ENCODE results near the gene IRF6. TPM values are rescaled to one million over a fixed set of nuclear protein-coding genes. Genes with fewer than 3 reads are reported as not detected.

IRF6 gene
- total RNA-seq, 2 experiments from 2014 or later = 0.11 to 0.14 TPM

- Mint-ChIP-seq H3K9me3 (ENCODE audit: low read depth) (peaks cover 2% of the 10 kb centered on the region), H3K4me1 (peaks cover under 1% of the 10 kb centered on the region), H3K27ac (no peak overlapping the region), H3K4me3 (no peak overlapping the region), H3K27me3 (peaks cover 8% of the 10 kb centered on the region), H3K36me3 (ENCODE audit: low read depth) (no peaks in the 10 kb centered on the region)
- intact Hi-C loops (cut with DNase I, micrococcal nuclease) = no loop called here
- ChIA-PET CTCF (interaction anchor here (1.2 to 1.5 kb wide), 3 partner anchors 21 to 37 kb away, joined by 3 to 6 read pairs (median 3); partner anchors contain the start of gene UTP25), POLR2A (no interaction called here)
- no peak for ATAC-seq
- DNase-seq = no peak
Measured at GRCh38 chr1:209790286-209791193, 15.4 kb downstream of the IRF6 start.

- Mint-ChIP-seq H3K27ac (no peak overlapping the region), H3K9me3 (ENCODE audit: low read depth) (peaks cover 2% of the 10 kb centered on the region), H3K4me1 (peaks cover 10% of the 10 kb centered on the region), H3K36me3 (ENCODE audit: low read depth) (peaks cover 2% of the 10 kb centered on the region), H3K27me3 (peaks cover 2% of the 10 kb centered on the region), H3K4me3 (no peak overlapping the region)
- ChIA-PET CTCF (no interaction called here), POLR2A (no interaction called here)
- intact Hi-C loops (cut with DNase I, micrococcal nuclease) = loop anchor here in 1 of 2 experiments (10.0 kb wide), 1 partner anchor 1466 kb away; the partner anchor contains the start of gene RCOR3
- ATAC-seq (no peak), DNase-seq (no peak)
Measured at GRCh38 chr1:209789245-209789644, 16.7 kb downstream of the IRF6 start.

GRCh38 chr1:209787551-209787950 lies 18.4 kb downstream of the IRF6 start:
- no peaks in the 10 kb centered on the region for H3K9me3 Mint-ChIP-seq (ENCODE audit: low read depth)
- H3K36me3 Mint-ChIP-seq (ENCODE audit: low read depth) = peaks cover 13% of the 10 kb centered on the region
- ChIA-PET POLR2A (no interaction called here), CTCF (interaction anchor here (1.1 to 2.1 kb wide), 7 partner anchors 13 to 39 kb away, joined by 3 to 10 read pairs (median 5); partner anchors contain the start of gene TRAF3IP3)
- H3K4me3 Mint-ChIP-seq = no peak overlapping the region
- intact Hi-C loops (cut with DNase I, micrococcal nuclease) = loop anchor here in 1 of 2 experiments (10.0 kb wide), 1 partner anchor 1467 kb away; the partner anchor contains the start of gene RCOR3
- peaks cover 22% of the 10 kb centered on the region for H3K4me1 Mint-ChIP-seq
- H3K27ac Mint-ChIP-seq = no peak overlapping the region
- DNase-seq (no peak), ATAC-seq (no peak)
- H3K27me3 Mint-ChIP-seq = no peaks in the 10 kb centered on the region

- H3K27me3 Mint-ChIP-seq = no peaks in the 10 kb centered on the region
- CTCF ChIA-PET = interaction anchor here (1.0 to 3.5 kb wide), 5 partner anchors 9 to 37 kb away, joined by 3 to 21 read pairs (median 5); partner anchors contain the start of gene TRAF3IP3
- peaks cover 25% of the 10 kb centered on the region for H3K36me3 Mint-ChIP-seq (ENCODE audit: low read depth)
- no peak overlapping the region for H3K4me3 Mint-ChIP-seq
- ATAC-seq (no peak), DNase-seq (no peak)
- POLR2A ChIA-PET = interaction anchor here (0.6 kb wide), 1 partner anchor 14 kb away, joined by 3 read pairs; no protein-coding TSS in a partner anchor
- H3K4me1 Mint-ChIP-seq = peaks cover 25% of the 10 kb centered on the region
- H3K27ac Mint-ChIP-seq = no peak overlapping the region
- H3K9me3 Mint-ChIP-seq (ENCODE audit: low read depth) = no peaks in the 10 kb centered on the region
- intact Hi-C loops (cut with DNase I, micrococcal nuclease) = loop anchor here in 1 of 2 experiments (10.0 kb wide), 1 partner anchor 1469 kb away; the partner anchor contains the start of gene RCOR3
Measured at GRCh38 chr1:209786146-209786545, 19.8 kb downstream of the IRF6 start.

- DNase-seq (no peak), ATAC-seq (no peak)
- no peak overlapping the region for H3K4me3 Mint-ChIP-seq
- CTCF ChIA-PET = interaction anchor here (1.0 to 3.5 kb wide), 6 partner anchors 10 to 42 kb away, joined by 3 to 21 read pairs (median 6); partner anchors contain the start of genes TRAF3IP3 and UTP25
- POLR2A ChIA-PET = interaction anchor here (0.6 to 2.9 kb wide), 2 partner anchors 15 to 17 kb away, joined by 3 to 16 read pairs; no protein-coding TSS in a partner anchor
- H3K27me3 Mint-ChIP-seq = no peaks in the 10 kb centered on the region
- H3K9me3 Mint-ChIP-seq (ENCODE audit: low read depth) = no peaks in the 10 kb centered on the region
- H3K36me3 Mint-ChIP-seq (ENCODE audit: low read depth) = peaks cover 26% of the 10 kb centered on the region
- peak overlapping the region; percentile 97 for H3K27ac Mint-ChIP-seq
- peaks cover 25% of the 10 kb centered on the region for H3K4me1 Mint-ChIP-seq
- intact Hi-C loops (cut with DNase I, micrococcal nuclease) = loop anchor here in 1 of 2 experiments (10.0 kb wide), 1 partner anchor 1469 kb away; the partner anchor contains the start of gene RCOR3
Measured at GRCh38 chr1:209785592-209785991, 20.4 kb downstream of the IRF6 start.

- CTCF ChIA-PET = interaction anchor here (0.6 to 3.5 kb wide), 12 partner anchors 10 to 1631 kb away, joined by 3 to 24 read pairs (median 4); partner anchors contain the start of genes TRAF3IP3 and UTP25
- intact Hi-C loops (cut with DNase I, micrococcal nuclease) = loop anchor here (1.0 to 10.0 kb wide), 8 partner anchors 15 to 1470 kb away; partner anchors contain the start of genes TRAF3IP3 (in 2 of the 2), IRF6 (in 1 of the 2), RCOR3 (in 1 of the 2) and UTP25 (in 1 of the 2)
Measured at GRCh38 chr1:209784265-209785169, 21.4 kb downstream of the IRF6 start, which contains the start of gene C1orf74. Gene C1orf74, minus strand, starts transcription at chr1:209784559. Its CDS starts 925 bp downstream, at chr1:209783634.

GRCh38 chr1:209783386-209783785 lies 22.6 kb downstream of the IRF6 start:
- Mint-ChIP-seq H3K4me1 (peaks cover 32% of the 10 kb centered on the region), H3K4me3 (peak overlapping the region; percentile 89), H3K9me3 (ENCODE audit: low read depth) (no peaks in the 10 kb centered on the region), H3K36me3 (ENCODE audit: low read depth) (peaks cover 42% of the 10 kb centered on the region), H3K27me3 (no peaks in the 10 kb centered on the region), H3K27ac (peak overlapping the region; percentile 97)
- ATAC-seq = no peak
- CTCF ChIA-PET = interaction anchor here (0.7 to 3.5 kb wide), 7 partner anchors 10 to 192 kb away, joined by 3 to 24 read pairs (median 4); partner anchors contain the start of genes TRAF3IP3 and UTP25
- POLR2A ChIA-PET = interaction anchor here (0.6 to 2.9 kb wide), 3 partner anchors 15 to 44 kb away, joined by 5 to 16 read pairs (median 6); partner anchors contain the start of gene UTP25
- intact Hi-C loops (cut with DNase I, micrococcal nuclease) = loop anchor here in 1 of 2 experiments (10.0 kb wide), 1 partner anchor 1471 kb away; the partner anchor contains the start of gene RCOR3
- DNase-seq = no peak

More at GRCh38 chr1:209784265-209785169, 21.4 kb downstream of the IRF6 start, which contains the start of gene C1orf74:
- DNase-seq (peak; percentile 100), ATAC-seq (peak; percentile 99)
- no peaks in the 10 kb centered on the region for H3K27me3 Mint-ChIP-seq
- peaks cover 30% of the 10 kb centered on the region for H3K4me1 Mint-ChIP-seq
- H3K36me3 Mint-ChIP-seq (ENCODE audit: low read depth) = peaks cover 34% of the 10 kb centered on the region
- no peaks in the 10 kb centered on the region for H3K9me3 Mint-ChIP-seq (ENCODE audit: low read depth)
- H3K4me3 Mint-ChIP-seq = peak within 1 kb of the TSS; percentile 89
- peak within 1 kb of the TSS; percentile 97 for H3K27ac Mint-ChIP-seq
- POLR2A ChIA-PET = interaction anchor here (0.6 to 2.9 kb wide), 5 partner anchors 16 to 43 kb away, joined by 3 to 16 read pairs (median 4); partner anchors contain the start of genes TRAF3IP3 and UTP25

GRCh38 chr1:209780268-209780667 lies 25.7 kb downstream of the IRF6 start:
- no peaks in the 10 kb centered on the region for H3K27me3 Mint-ChIP-seq

GRCh38 chr1:209778102-209778501 lies 27.8 kb downstream of the IRF6 start:
- no peaks in the 10 kb centered on the region for H3K9me3 Mint-ChIP-seq (ENCODE audit: low read depth)
- H3K36me3 Mint-ChIP-seq (ENCODE audit: low read depth) = peaks cover 72% of the 10 kb centered on the region
- no peak overlapping the region for H3K27ac Mint-ChIP-seq
- DNase-seq = no peak
- ATAC-seq = no peak
- no peak overlapping the region for H3K4me3 Mint-ChIP-seq
- H3K27me3 Mint-ChIP-seq = no peaks in the 10 kb centered on the region
- ChIA-PET POLR2A (no interaction called here), CTCF (interaction anchor here (0.7 to 1.5 kb wide), 2 partner anchors 10 to 14 kb away, joined by 3 to 4 read pairs; no protein-coding TSS in a partner anchor)
- intact Hi-C loops (cut with DNase I, micrococcal nuclease) = no loop called here
- peaks cover 37% of the 10 kb centered on the region for H3K4me1 Mint-ChIP-seq

More at GRCh38 chr1:209780268-209780667, 25.7 kb downstream of the IRF6 start:
- ChIA-PET POLR2A (no interaction called here), CTCF (interaction anchor here (0.9 kb wide), 1 partner anchor 43 kb away, joined by 3 read pairs; no protein-coding TSS in a partner anchor)
- Mint-ChIP-seq H3K4me3 (no peak overlapping the region), H3K9me3 (ENCODE audit: low read depth) (no peaks in the 10 kb centered on the region), H3K27ac (peak overlapping the region; percentile 37), H3K36me3 (ENCODE audit: low read depth) (peaks cover 68% of the 10 kb centered on the region), H3K4me1 (peaks cover 36% of the 10 kb centered on the region)
- ATAC-seq (no peak), DNase-seq (no peak)
- intact Hi-C loops (cut with DNase I, micrococcal nuclease) = loop anchor here in 1 of 2 experiments (10.0 kb wide), 1 partner anchor 1475 kb away; the partner anchor contains the start of gene RCOR3

- no peak for ATAC-seq
- H3K27ac Mint-ChIP-seq = peak overlapping the region; percentile 69
- CTCF ChIA-PET = interaction anchor here (0.6 to 1.5 kb wide), 2 partner anchors 15 to 1372 kb away, joined by 3 to 4 read pairs; no protein-coding TSS in a partner anchor
- H3K27me3 Mint-ChIP-seq = no peaks in the 10 kb centered on the region
- POLR2A ChIA-PET = no interaction called here
- H3K4me1 Mint-ChIP-seq = peaks cover 32% of the 10 kb centered on the region
- peaks cover 68% of the 10 kb centered on the region for H3K36me3 Mint-ChIP-seq (ENCODE audit: low read depth)
- H3K9me3 Mint-ChIP-seq (ENCODE audit: low read depth) = no peaks in the 10 kb centered on the region
- H3K4me3 Mint-ChIP-seq = no peak overlapping the region
- intact Hi-C loops (cut with DNase I, micrococcal nuclease) = no loop called here
- no peak for DNase-seq
Measured at GRCh38 chr1:209777587-209777986, 28.4 kb downstream of the IRF6 start.
